A673 (cell line): ENCODE results near the gene C1orf198. TPM values are rescaled to one million over a fixed set of nuclear protein-coding genes. Genes with fewer than 3 reads are reported as not detected.

ENCODE experiments used
- BruUV-seq: library from RNA; stranded (reverse); fragments of 400-500 nt; replicated peaks from 2 replicates; lab custom pipeline; 2021; lab: Mats Ljungman, UMichigan
- CTCF ChIA-PET: fragments of 300-600 bp; sonication (Branson Sonifier 250); formaldehyde crosslinking; loops from one replicate; lab custom pipeline; 2022; ENCODE audit warnings: antibody characterized with exemption; lab: Charles Lee
- POLR2A ChIA-PET: fragments of 300-600 bp; sonication (Branson Sonifier 250); formaldehyde crosslinking; loops from one replicate; lab custom pipeline; 2022; ENCODE audit warnings: antibody characterized with exemption; ENCODE audit not compliant: low non-redundant PET; lab: Charles Lee
- DNase-seq: peaks from one replicate; pipeline ENCODE4 v3.0.0-alpha.2; 2015; ENCODE audit warnings: low spot score
- H3K27ac ChIP-seq: fragments of 200-600 bp; sonication (generic); 2 replicates; pipeline ENCODE4 v1.5.1; 2016; ENCODE audit warnings: mixed run types, low read depth, mild to moderate bottlenecking, mixed read lengths, antibody characterized with exemption, low read length; ENCODE audit not compliant: poor library complexity, severe bottlenecking
- H3K27me3 ChIP-seq: fragments of 200-600 bp; sonication (generic); replicated peaks from 2 replicates; pipeline ENCODE4 v1.6.1; 2017; ENCODE audit warnings: mixed run types, low read depth, mild to moderate bottlenecking, mixed read lengths, antibody characterized with exemption, low read length; ENCODE audit not compliant: insufficient read depth, poor library complexity
- H3K36me3 ChIP-seq: fragments of 200-600 bp; sonication (generic); 2 replicates; pipeline ENCODE4 v1.6.1; 2016; ENCODE audit warnings: mixed run types, mild to moderate bottlenecking, mixed read lengths, antibody characterized with exemption, low read length; ENCODE audit not compliant: insufficient read depth, poor library complexity, severe bottlenecking
- H3K4me1 ChIP-seq: fragments of 200-600 bp; sonication (generic); 2 replicates; pipeline ENCODE4 v1.6.1; 2017; ENCODE audit warnings: mixed run types, mild to moderate bottlenecking, mixed read lengths, antibody characterized with exemption, low read length; ENCODE audit not compliant: insufficient read depth, poor library complexity, severe bottlenecking
- H3K4me3 ChIP-seq: fragments of 200-600 bp; sonication (generic); 2 replicates; pipeline ENCODE4 v1.5.1; 2016; ENCODE audit warnings: low read depth, mixed run types, mild to moderate bottlenecking, mixed read lengths, low read length; ENCODE audit not compliant: poor library complexity, severe bottlenecking
- H3K9me3 ChIP-seq: fragments of 200-600 bp; sonication (generic); 2 replicates; pipeline ENCODE4 v1.6.1; 2016; ENCODE audit warnings: mixed run types, low read depth, mild to moderate bottlenecking, mixed read lengths, antibody characterized with exemption, low read length; ENCODE audit not compliant: poor library complexity, severe bottlenecking
- EZH2 ChIP-seq: fragments of 200-600 bp; sonication (generic); IDR thresholded peaks from 2 replicates; pipeline ENCODE4 v1.6.1; 2017; ENCODE audit warnings: borderline replicate concordance, low read depth, mild to moderate bottlenecking, mixed read lengths, antibody characterized with exemption, low read length; ENCODE audit not compliant: poor library complexity, severe bottlenecking
- intact Hi-C: fragments of 100-400 bp; cut with micrococcal nuclease; formaldehyde crosslinking; loops from one replicate; pipeline ENCODE4 v1.10.0; 2022; ENCODE audit not compliant: unreplicated experiment
- total RNA-seq: library from RNA; stranded (reverse); gene quantifications from 2 replicates; pipeline ENCODE4 v1.2.3, GENCODE V29; 2021
- TF ChIP-seq, protein P1 (sequence below): fragments of 300-800, 200-600 bp; sonication (generic); conservative IDR thresholded peaks from 2 replicates; pipeline ENCODE4 v1.5.1; 2017; ENCODE audit warnings: low read depth, mild to moderate bottlenecking, antibody characterized with exemption, low read length, moderate library complexity, mixed read lengths

The C1orf198 gene
- total RNA-seq, 1 experiment from 2014 or later, result 42.4 TPM

DNA sequence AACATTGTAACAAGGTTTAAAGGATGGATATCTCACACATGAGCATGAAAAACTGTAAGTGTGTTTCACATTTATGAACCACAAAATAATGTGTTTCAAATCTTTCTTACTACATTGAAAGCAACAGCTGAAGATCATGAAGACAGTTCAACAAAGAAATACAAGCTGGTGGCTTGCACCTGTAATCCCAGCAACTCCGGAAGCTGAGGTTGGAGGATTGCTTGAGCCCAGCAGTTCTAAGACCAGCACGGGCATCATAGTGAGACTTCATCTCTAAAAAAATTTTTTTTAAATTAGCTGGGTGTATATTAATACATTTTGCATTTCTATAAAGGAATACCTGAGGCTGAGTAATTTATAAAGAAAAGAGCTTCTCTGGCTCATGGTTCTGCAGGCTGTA is 27.1 kb upstream of the C1orf198 start:
- ChIA-PET POLR2A (no interaction called here), CTCF (no interaction called here)
- no peak for DNase-seq
- H3K4me1 ChIP-seq, result no peaks in the 10 kb centered on the region
- intact Hi-C loops, result no loop called here
- H3K27ac ChIP-seq, result no peak overlapping the region
- H3K4me3 ChIP-seq, result no peak overlapping the region
- H3K27me3 ChIP-seq, result no peaks in the 10 kb centered on the region
- H3K36me3 ChIP-seq, result no peaks in the 10 kb centered on the region
- H3K9me3 ChIP-seq, result no peaks in the 10 kb centered on the region
- no peak for TF ChIP-seq EZH2
- TF ChIP-seq, protein P1, sequence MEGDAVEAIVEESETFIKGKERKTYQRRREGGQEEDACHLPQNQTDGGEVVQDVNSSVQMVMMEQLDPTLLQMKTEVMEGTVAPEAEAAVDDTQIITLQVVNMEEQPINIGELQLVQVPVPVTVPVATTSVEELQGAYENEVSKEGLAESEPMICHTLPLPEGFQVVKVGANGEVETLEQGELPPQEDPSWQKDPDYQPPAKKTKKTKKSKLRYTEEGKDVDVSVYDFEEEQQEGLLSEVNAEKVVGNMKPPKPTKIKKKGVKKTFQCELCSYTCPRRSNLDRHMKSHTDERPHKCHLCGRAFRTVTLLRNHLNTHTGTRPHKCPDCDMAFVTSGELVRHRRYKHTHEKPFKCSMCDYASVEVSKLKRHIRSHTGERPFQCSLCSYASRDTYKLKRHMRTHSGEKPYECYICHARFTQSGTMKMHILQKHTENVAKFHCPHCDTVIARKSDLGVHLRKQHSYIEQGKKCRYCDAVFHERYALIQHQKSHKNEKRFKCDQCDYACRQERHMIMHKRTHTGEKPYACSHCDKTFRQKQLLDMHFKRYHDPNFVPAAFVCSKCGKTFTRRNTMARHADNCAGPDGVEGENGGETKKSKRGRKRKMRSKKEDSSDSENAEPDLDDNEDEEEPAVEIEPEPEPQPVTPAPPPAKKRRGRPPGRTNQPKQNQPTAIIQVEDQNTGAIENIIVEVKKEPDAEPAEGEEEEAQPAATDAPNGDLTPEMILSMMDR, result no peak
- BruUV-seq, result no TSS peak

DNA sequence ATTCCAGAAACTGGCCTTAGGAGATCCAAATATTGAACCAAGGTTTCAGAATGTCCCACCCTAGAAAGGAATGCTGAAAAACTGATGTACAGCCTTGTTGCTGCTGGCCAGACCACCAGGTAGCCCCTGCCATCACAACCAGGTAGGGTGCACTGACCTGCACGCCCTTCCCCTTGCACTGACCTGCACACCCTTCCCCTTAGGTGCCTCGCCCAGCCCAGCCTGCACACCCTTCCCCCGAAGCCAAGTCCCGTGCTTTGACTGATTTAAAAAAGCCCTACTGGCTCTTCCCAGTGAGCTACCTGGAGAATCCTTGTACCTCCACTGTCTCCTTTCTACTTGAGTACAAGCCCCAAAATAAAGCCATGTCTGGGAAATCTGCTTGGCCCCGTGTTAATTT is 26.3 kb upstream of the C1orf198 start:
- no peak overlapping the region for H3K4me3 ChIP-seq
- BruUV-seq, result no TSS peak
- H3K27ac ChIP-seq, result no peak overlapping the region
- no peaks in the 10 kb centered on the region for H3K4me1 ChIP-seq
- H3K36me3 ChIP-seq, result no peaks in the 10 kb centered on the region
- H3K9me3 ChIP-seq, result no peaks in the 10 kb centered on the region
- ChIA-PET POLR2A (no interaction called here), CTCF (no interaction called here)
- intact Hi-C loops, result no loop called here
- DNase-seq, result no peak
- no peaks in the 10 kb centered on the region for H3K27me3 ChIP-seq
- no peak for TF ChIP-seq EZH2

DNA sequence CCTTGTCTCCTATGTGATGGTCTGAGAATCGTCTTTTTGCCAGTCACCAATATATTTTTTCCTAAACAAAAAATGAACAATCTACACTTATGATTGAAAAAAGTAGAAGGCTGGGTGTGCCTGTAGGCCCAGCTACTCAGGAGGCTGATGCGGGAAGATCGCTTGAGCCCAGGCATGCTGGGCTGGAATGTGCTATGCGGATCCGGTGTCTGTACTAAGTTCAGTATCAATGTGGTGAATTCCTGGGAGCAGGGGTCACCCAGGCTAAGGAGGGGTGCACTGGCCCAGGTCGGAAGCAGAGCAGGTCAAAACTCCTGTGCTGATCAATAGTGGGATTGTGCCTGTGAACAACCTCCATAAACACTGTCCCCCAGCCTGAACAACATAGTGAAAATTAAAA is 25.7 kb upstream of the C1orf198 start:
- intact Hi-C loops, result no loop called here
- no peaks in the 10 kb centered on the region for H3K27me3 ChIP-seq
- BruUV-seq, result no TSS peak
- H3K36me3 ChIP-seq, result no peaks in the 10 kb centered on the region
- no peak overlapping the region for H3K4me3 ChIP-seq
- ChIA-PET CTCF (no interaction called here), POLR2A (no interaction called here)
- H3K27ac ChIP-seq, result no peak overlapping the region
- no peaks in the 10 kb centered on the region for H3K9me3 ChIP-seq
- no peak for DNase-seq
- no peaks in the 10 kb centered on the region for H3K4me1 ChIP-seq
- TF ChIP-seq EZH2, result no peak
- TF ChIP-seq, protein P1, result no peak

DNA sequence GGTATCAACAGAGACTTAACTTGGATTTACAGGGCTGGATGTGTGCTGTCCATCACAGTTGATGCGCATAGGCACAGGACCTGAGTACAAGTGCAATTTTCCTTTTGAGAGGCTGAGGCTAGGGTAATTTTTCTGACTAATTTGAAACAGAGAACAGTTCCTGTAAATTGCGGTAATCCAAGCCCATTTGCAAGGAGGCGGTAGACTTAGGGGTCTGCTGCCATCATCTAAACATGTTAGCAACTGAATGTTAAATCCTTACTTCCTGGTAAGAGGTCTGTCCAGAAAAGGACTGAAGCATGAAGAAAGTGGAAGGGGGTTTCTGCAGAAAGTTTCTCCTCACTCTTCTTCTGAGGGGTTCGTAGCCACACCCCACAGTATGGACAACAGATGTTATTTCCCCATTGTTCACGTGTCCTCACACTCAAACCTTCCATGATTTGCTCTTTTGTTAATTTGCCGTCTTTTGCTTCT is 23.7 kb upstream of the C1orf198 start:
- H3K36me3 ChIP-seq, result no peaks in the 10 kb centered on the region
- TF ChIP-seq, protein P1, result no peak
- no peak for TF ChIP-seq EZH2
- H3K27me3 ChIP-seq, result no peaks in the 10 kb centered on the region
- no peaks in the 10 kb centered on the region for H3K4me1 ChIP-seq
- CTCF ChIA-PET, result no interaction called here
- intact Hi-C loops, result no loop called here
- POLR2A ChIA-PET, result no interaction called here
- no peak overlapping the region for H3K27ac ChIP-seq
- no TSS peak for BruUV-seq
- DNase-seq, result no peak
- H3K9me3 ChIP-seq, result no peaks in the 10 kb centered on the region
- H3K4me3 ChIP-seq, result no peak overlapping the region
